ENCODE data around the gene CYP4F12.
A peak's percentile ranks its signal among the peaks of the same experiment; 100 is the strongest.
"Not testable (repeated sequence)": the region's sequence is repeated elsewhere in the genome, so short reads cannot be mapped to it uniquely, and the experiment has no call there.

CYP4F12 gene

GRCh38 chr19:15650123-15650522 lies 22.8 kb upstream of the CYP4F12 start:
- DNase-seq = not testable (repeated sequence)

- DNase-seq = no peak
Observed at GRCh38 chr19:15651791-15652190, 21.1 kb upstream of the CYP4F12 start.

- DNase-seq = no peak
Observed at GRCh38 chr19:15652559-15653278, 20.2 kb upstream of the CYP4F12 start.

GRCh38 chr19:15656467-15656866 lies 16.4 kb upstream of the CYP4F12 start:
- DNase-seq = no peak

- no peak for DNase-seq
Observed at GRCh38 chr19:15663247-15663646, 9.6 kb upstream of the CYP4F12 start.

GRCh38 chr19:15666186-15666585 lies 6.7 kb upstream of the CYP4F12 start:
- DNase-seq = no peak

- no peak for DNase-seq
Observed at GRCh38 chr19:15666883-15667282, 6.0 kb upstream of the CYP4F12 start.

- no peak for DNase-seq
Observed at GRCh38 chr19:15669440-15669839, 3.4 kb upstream of the CYP4F12 start.

GRCh38 chr19:15669891-15670290 lies 3.0 kb upstream of the CYP4F12 start:
- DNase-seq = no peak

GRCh38 chr19:15671237-15671821 lies 1.6 kb upstream of the CYP4F12 start:
- no peak for DNase-seq

GRCh38 chr19:15671891-15672579 lies 852 bp upstream of the CYP4F12 start:
- DNase-seq = no peak

- no peak for DNase-seq
Observed at GRCh38 chr19:15673176-15673654, 328 bp downstream of the CYP4F12 start.

GRCh38 chr19:15675560-15675959 lies 2.7 kb downstream of the CYP4F12 start:
- DNase-seq = no peak

GRCh38 chr19:15679089-15679488 lies 6.2 kb downstream of the CYP4F12 start:
- DNase-seq = no peak

GRCh38 chr19:15679865-15680264 lies 7.0 kb downstream of the CYP4F12 start:
- DNase-seq = not testable (repeated sequence)

GRCh38 chr19:15680478-15681322 lies 7.8 kb downstream of the CYP4F12 start:
- DNase-seq = no peak

GRCh38 chr19:15683411-15683810 lies 10.5 kb downstream of the CYP4F12 start:
- no peak for DNase-seq

- no peak for DNase-seq
Observed at GRCh38 chr19:15684828-15685227, 11.9 kb downstream of the CYP4F12 start.

- DNase-seq = no peak
Observed at GRCh38 chr19:15696654-15697194, 23.8 kb downstream of the CYP4F12 start.

GRCh38 chr19:15701757-15702533 lies 29.1 kb downstream of the CYP4F12 start:
- DNase-seq = peak; percentile 76

GRCh38 chr19:15702534-15702930 lies 29.6 kb downstream of the CYP4F12 start:
- DNase-seq = peak; percentile 72

- DNase-seq = no peak
Observed at GRCh38 chr19:15714638-15715037, 41.8 kb downstream of the CYP4F12 start.
